H1 (cell line): Measurements from ENCODE around the gene RIPOR2. TPM values are rescaled to one million over a fixed set of nuclear protein-coding genes. Genes with fewer than 3 reads are reported as not detected.

Experiments
- CHD7 ChIP-seq: fragments of 300-600 bp; sonication (generic); IDR thresholded peaks from 2 replicates; pipeline ENCODE4 v1.7.1; 2012; ENCODE audit warnings: low read length, moderate library complexity, mild to moderate bottlenecking, inconsistent platforms; ENCODE audit not compliant: insufficient replicate concordance
- CREB1 ChIP-seq: IDR thresholded peaks from 2 replicates; pipeline ENCODE4 v1.6.1; 2012; ENCODE audit warnings: inconsistent platforms
- CTBP2 ChIP-seq: IDR thresholded peaks from 2 replicates; pipeline ENCODE4 v1.7.0; 2011; ENCODE audit warnings: borderline replicate concordance, mild to moderate bottlenecking, moderate library complexity, mixed read lengths, low read length; ENCODE audit not compliant: insufficient read depth, insufficient read length
- CTCF ChIP-seq, 3 experiments: IDR thresholded peaks; 1 replicate in 2 of 3; 2 replicates in 1 of 3; pipeline versions ENCODE4 v1.5.1 to v1.6.1; 2011; ENCODE audit warnings: low read length in 3 of 3, mild to moderate bottlenecking in 3 of 3, inconsistent platforms in 2 of 3, low read depth in 1 of 3, moderate library complexity in 1 of 3; ENCODE audit not compliant: insufficient read depth in 1 of 3; ENCODE audit errors: control extremely low read depth in 1 of 3
- E2F6 ChIP-seq: IDR thresholded peaks from 2 replicates; pipeline ENCODE4 v1.6.1; 2012; ENCODE audit warnings: inconsistent platforms
- GTF2F1 ChIP-seq: IDR thresholded peaks from 2 replicates; pipeline ENCODE4 v1.6.1; 2012; ENCODE audit warnings: low read depth, low read length, improper control_type of control experiment, borderline replicate concordance
- POLR2A ChIP-seq, 2 experiments: IDR thresholded peaks; 1 replicate in 1 of 2; 2 replicates in 1 of 2; pipeline ENCODE4 v1.6.1; 2011; ENCODE audit warnings: low read depth in 2 of 2, low read length in 2 of 2, mild to moderate bottlenecking in 2 of 2; ENCODE audit errors: control extremely low read depth in 1 of 2
- TBP ChIP-seq: IDR thresholded peaks from 2 replicates; pipeline ENCODE4 v1.6.1; 2011; ENCODE audit warnings: low read depth, low read length, improper control_type of control experiment
- polyA plus RNA-seq, 7 experiments: library from polyadenylated mRNA; depleted of rRNA in 3 of 7; stranded (reverse) in 5 of 7; unstranded in 2 of 7; fragments of >200 nt in 5 of 7; fragments of 200-250 nt in 2 of 7; gene quantifications; 1 replicate in 5 of 7; 2 replicates in 1 of 7; 4 replicates in 1 of 7; pipeline versions ENCODE4 v1.2.1 to v1.2.3, GENCODE V29; 2011 to 2013; ENCODE audit warnings: missing spikeins in 2 of 7, mixed read lengths in 2 of 7
- total RNA-seq: library from RNA; stranded (reverse); fragmentation: NEBNext Ultra II Directional; extraction: Animal tissue kit (Norgen Biotek cat#: 25700); gene quantifications from 2 replicates; pipeline ENCODE4 v1.2.1, GENCODE V29; 2021

The RIPOR2 gene
- total and polyA plus RNA-seq, 2 of the 8 experiments (the other 6 are each of a cell fraction or from before 2014, with no cell fraction given): 16.7 to 45.6 TPM

GRCh38 chr6:24985323-24985722 is 49.6 kb upstream of the RIPOR2 start (continued):
- TF ChIP-seq CHD7 (peak; percentile 25), CREB1 (no peak), E2F6 (peak; percentile 56; the same call in 1 of the 2 replicates), GTF2F1 (no peak), CTCF (IDR thresholded peaks at IDR 0.05; ENCODE audit: control extremely low read depth in 1 of 3, insufficient read depth in 1 of 3, low read depth in 1 of 3, low read length in 3 of 3) (no peak), TBP (0 out of 2 replicates have a peak, but pooled peaks have one; percentile 16), POLR2A (IDR thresholded peaks at IDR 0.05; ENCODE audit: control extremely low read depth in 1 of 2, low read depth in 2 of 2, low read length in 2 of 2) (0 out of 3 replicates have a peak, but pooled peaks of 1 of the 2 experiments have one; percentile 35), CTBP2 (no peak)
